ENCODE data around the gene ZNF394. TPM values are rescaled to one million over a fixed set of nuclear protein-coding genes. Genes with fewer than 3 reads are reported as not detected.
A peak's percentile ranks its signal among the peaks of the same experiment; 100 is the strongest.
"Not testable (repeated sequence)": the region's sequence is repeated elsewhere in the genome, so short reads cannot be mapped to it uniquely, and the experiment has no call there.

Gene ZNF394
- 9.1 to 10.4 TPM (median 10.1 TPM) in 3 replicates for polyA plus RNA-seq
- polyA plus RNA-seq (2011; ENCODE audit: low read depth), result 8.7 TPM
- polyA plus RNA-seq (2011; cell fraction: cytosol; rRNA removed), result 7.5 and 9.2 TPM in 2 replicates
- polyA plus RNA-seq (2011; cell fraction: nucleus; rRNA removed), result 14.2 and 14.8 TPM in 2 replicates
- 11.6 and 15.2 TPM in 2 replicates for polyA plus RNA-seq (2012; ENCODE audit: low replicate concordance)
- 7.2 to 15.1 TPM (median 9.7 TPM) in 3 replicates for polyA minus RNA-seq
- 10.6 TPM for polyA minus RNA-seq (2011; cell fraction: cytosol; rRNA and poly(A)+ RNA removed)
- 7.5 and 14.6 TPM in 2 replicates for polyA minus RNA-seq (2011; cell fraction: nucleus; rRNA and poly(A)+ RNA removed)

DNA sequence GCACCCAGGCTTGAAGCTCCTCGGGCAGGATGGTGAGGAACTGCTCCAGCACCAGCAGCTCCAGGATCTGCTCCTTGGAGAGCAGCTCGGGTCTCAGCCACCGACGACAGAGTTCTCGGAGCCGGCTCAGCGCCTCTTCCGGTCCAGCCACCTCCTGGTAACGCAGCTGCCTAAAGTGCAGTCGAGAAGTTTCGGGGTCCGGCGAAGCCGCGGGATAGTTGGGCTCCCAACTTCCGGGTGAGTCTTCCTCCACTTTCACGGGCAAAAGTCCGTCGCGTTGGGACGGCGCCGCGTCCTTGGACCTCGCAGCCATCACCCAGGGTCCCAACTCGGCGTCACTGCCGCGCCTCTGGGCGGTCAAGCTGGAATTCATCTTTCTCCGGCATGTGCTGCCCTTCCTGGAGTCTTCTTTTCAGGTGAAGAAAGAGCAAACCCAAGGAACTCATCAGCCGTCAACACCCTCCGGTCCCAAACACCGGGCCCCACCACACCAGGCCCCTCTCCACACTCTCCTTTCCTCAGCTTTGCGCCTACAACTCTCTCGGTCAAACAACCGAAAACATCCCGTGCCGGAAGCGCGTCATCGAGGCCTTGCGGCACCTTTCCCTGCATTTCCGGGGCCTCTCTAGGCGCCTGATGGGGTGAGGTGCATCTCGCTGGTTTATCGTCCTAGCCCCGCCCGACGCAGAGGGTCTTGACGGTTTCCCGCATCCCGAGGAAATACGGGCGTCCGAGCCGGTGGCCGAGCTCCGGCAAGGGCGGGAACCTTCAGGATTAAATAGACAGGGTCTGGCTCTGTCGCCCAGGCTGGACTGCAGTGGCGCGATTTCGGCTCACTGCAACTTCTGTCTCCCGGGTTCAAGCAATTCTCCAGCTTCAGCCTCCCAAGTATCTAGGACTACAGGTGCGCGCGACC is at the start of gene ZNF394:
ZNF394 (minus strand) TSS at position 561 of the 916 bp plus-strand sequence; CDS start at position 373, 188 bp downstream.
- Histone ChIP-seq H3K9me3 (ENCODE audit: control insufficient read depth, low read depth, low read length) (no peaks in the 10 kb centered on the region), H3K4me3 (ENCODE audit: control insufficient read depth in 2 of 3, extremely low read depth in 1 of 3, insufficient read depth in 2 of 3, low read depth in 1 of 3, low read length in 3 of 3) (peak within 1 kb of the TSS; percentile 80 to 99 (median 94)), H3K36me3 (ENCODE audit: control insufficient read depth in 2 of 2, extremely low read depth in 1 of 2, insufficient read depth in 2 of 2, low read length in 2 of 2) (peaks cover 2 to 3% of the 10 kb centered on the region in 2 experiments), H3K9ac (ENCODE audit: control insufficient read depth, extremely low read depth, insufficient read depth, low read length) (peak within 1 kb of the TSS; percentile 90), H3K9me1 (ENCODE audit: control insufficient read depth, extremely low read depth, insufficient read depth, low read length) (no peaks in the 10 kb centered on the region), H3K27ac (ENCODE audit: control insufficient read depth, insufficient read depth, low read length) (peak within 1 kb of the TSS; percentile 80), H2AFZ (ENCODE audit: control insufficient read depth, low read length) (peak within 1 kb of the TSS; percentile 82), H4K20me1 (ENCODE audit: control insufficient read depth, extremely low read depth, insufficient read depth, low read length) (peaks cover 4% of the 10 kb centered on the region), H3K4me1 (ENCODE audit: control insufficient read depth, extremely low read depth, insufficient read depth, low read length) (peaks cover 19% of the 10 kb centered on the region), H3K27me3 (ENCODE audit: control insufficient read depth, extremely low read depth, insufficient read depth, low read length) (no peaks in the 10 kb centered on the region), H3K4me2 (ENCODE audit: control insufficient read depth, extremely low read depth, insufficient read depth, low read depth, low read length) (peak within 1 kb of the TSS; percentile 89), H3K79me2 (ENCODE audit: control insufficient read depth, insufficient read depth, low read length) (peaks cover 53% of the 10 kb centered on the region)
- TF ChIP-seq, protein P1, sequence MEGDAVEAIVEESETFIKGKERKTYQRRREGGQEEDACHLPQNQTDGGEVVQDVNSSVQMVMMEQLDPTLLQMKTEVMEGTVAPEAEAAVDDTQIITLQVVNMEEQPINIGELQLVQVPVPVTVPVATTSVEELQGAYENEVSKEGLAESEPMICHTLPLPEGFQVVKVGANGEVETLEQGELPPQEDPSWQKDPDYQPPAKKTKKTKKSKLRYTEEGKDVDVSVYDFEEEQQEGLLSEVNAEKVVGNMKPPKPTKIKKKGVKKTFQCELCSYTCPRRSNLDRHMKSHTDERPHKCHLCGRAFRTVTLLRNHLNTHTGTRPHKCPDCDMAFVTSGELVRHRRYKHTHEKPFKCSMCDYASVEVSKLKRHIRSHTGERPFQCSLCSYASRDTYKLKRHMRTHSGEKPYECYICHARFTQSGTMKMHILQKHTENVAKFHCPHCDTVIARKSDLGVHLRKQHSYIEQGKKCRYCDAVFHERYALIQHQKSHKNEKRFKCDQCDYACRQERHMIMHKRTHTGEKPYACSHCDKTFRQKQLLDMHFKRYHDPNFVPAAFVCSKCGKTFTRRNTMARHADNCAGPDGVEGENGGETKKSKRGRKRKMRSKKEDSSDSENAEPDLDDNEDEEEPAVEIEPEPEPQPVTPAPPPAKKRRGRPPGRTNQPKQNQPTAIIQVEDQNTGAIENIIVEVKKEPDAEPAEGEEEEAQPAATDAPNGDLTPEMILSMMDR (optimal IDR thresholded peaks at IDR 0.05 in 1 of 3, IDR thresholded peaks at IDR 0.05 in 1 of 3, conservative IDR thresholded peaks at IDR 0.05 in 1 of 3; ENCODE audit: extremely low read depth in 1 of 3, insufficient read depth in 2 of 3, low read length in 3 of 3), result peak in 1 of 3 experiments; percentile 11
- no peak for TF ChIP-seq EZH2 (IDR thresholded peaks at IDR 0.05; ENCODE audit: low read length)
- FAIRE-seq (no peak), DNase-seq (ENCODE audit: low read depth, low spot score) (no peak)
- dilution Hi-C loops (cut with MboI; ENCODE audit: extremely low pct_ligation_motif_present, low sequenced_read_pairs), result no loop called here

DNA sequence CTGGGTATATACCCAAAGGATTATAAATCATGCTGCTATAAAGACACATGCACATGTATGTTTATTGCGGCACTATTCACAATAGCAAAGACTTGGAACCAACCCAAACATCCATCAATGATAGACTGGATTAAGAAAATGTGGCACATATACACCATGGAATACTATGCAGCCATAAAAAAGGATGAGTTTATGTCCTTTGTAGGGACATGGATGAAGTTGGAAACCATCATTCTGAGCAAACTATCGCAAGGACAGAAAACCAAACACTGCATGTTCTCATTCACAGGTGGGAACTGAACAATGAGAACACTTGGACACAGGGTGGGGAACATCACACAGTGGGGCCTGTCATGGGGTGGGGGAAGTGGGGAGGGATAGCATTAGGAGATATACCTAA is 49.5 kb upstream of the ZNF394 start:
- H3K4me1 ChIP-seq (ENCODE audit: control insufficient read depth, extremely low read depth, insufficient read depth, low read length); dilution Hi-C loops (cut with MboI; ENCODE audit: extremely low pct_ligation_motif_present, low sequenced_read_pairs); H3K36me3 ChIP-seq (ENCODE audit: control insufficient read depth in 2 of 2, extremely low read depth in 1 of 2, insufficient read depth in 2 of 2, low read length in 2 of 2); H2AFZ ChIP-seq (ENCODE audit: control insufficient read depth, low read length); DNase-seq (ENCODE audit: low read depth, low spot score); H3K27me3 ChIP-seq (ENCODE audit: control insufficient read depth, extremely low read depth, insufficient read depth, low read length); H3K9me1 ChIP-seq (ENCODE audit: control insufficient read depth, extremely low read depth, insufficient read depth, low read length); H3K27ac ChIP-seq (ENCODE audit: control insufficient read depth, insufficient read depth, low read length); H3K4me3 ChIP-seq (ENCODE audit: control insufficient read depth in 2 of 3, extremely low read depth in 1 of 3, insufficient read depth in 2 of 3, low read depth in 1 of 3, low read length in 3 of 3); H3K9ac ChIP-seq (ENCODE audit: control insufficient read depth, extremely low read depth, insufficient read depth, low read length); H3K9me3 ChIP-seq (ENCODE audit: control insufficient read depth, low read depth, low read length); H4K20me1 ChIP-seq (ENCODE audit: control insufficient read depth, extremely low read depth, insufficient read depth, low read length); FAIRE-seq; H3K4me2 ChIP-seq (ENCODE audit: control insufficient read depth, extremely low read depth, insufficient read depth, low read depth, low read length): not testable (repeated sequence)
- peaks cover 15% of the 10 kb centered on the region for H3K79me2 ChIP-seq (ENCODE audit: control insufficient read depth, insufficient read depth, low read length)

DNA sequence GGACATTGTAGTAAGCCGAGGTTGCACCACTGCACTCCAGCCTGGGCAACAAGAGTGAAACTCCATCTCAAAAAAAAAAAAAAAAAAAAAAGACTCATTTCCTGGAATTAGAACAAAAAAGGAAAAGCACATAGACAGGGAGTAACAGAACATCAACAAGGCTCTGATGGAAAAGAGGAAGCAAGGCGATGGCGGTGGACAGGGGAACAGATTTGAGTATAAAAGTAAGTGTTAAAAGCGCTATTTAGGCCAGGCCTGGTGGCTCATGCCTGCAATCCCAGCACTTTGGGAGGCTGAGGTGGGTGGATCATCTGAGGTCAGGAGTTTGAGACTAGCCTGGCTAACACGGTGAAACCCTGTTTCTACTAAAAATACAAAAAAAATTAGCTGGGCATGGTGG is 45.2 kb upstream of the ZNF394 start:
- H3K27me3 ChIP-seq (ENCODE audit: control insufficient read depth, extremely low read depth, insufficient read depth, low read length); H3K4me3 ChIP-seq (ENCODE audit: control insufficient read depth in 2 of 3, extremely low read depth in 1 of 3, insufficient read depth in 2 of 3, low read depth in 1 of 3, low read length in 3 of 3); H3K9me1 ChIP-seq (ENCODE audit: control insufficient read depth, extremely low read depth, insufficient read depth, low read length); H4K20me1 ChIP-seq (ENCODE audit: control insufficient read depth, extremely low read depth, insufficient read depth, low read length); dilution Hi-C loops (cut with MboI; ENCODE audit: extremely low pct_ligation_motif_present, low sequenced_read_pairs); FAIRE-seq; H3K36me3 ChIP-seq (ENCODE audit: control insufficient read depth in 2 of 2, extremely low read depth in 1 of 2, insufficient read depth in 2 of 2, low read length in 2 of 2); DNase-seq (ENCODE audit: low read depth, low spot score); H2AFZ ChIP-seq (ENCODE audit: control insufficient read depth, low read length); H3K4me2 ChIP-seq (ENCODE audit: control insufficient read depth, extremely low read depth, insufficient read depth, low read depth, low read length); H3K79me2 ChIP-seq (ENCODE audit: control insufficient read depth, insufficient read depth, low read length); H3K4me1 ChIP-seq (ENCODE audit: control insufficient read depth, extremely low read depth, insufficient read depth, low read length); H3K9ac ChIP-seq (ENCODE audit: control insufficient read depth, extremely low read depth, insufficient read depth, low read length); H3K9me3 ChIP-seq (ENCODE audit: control insufficient read depth, low read depth, low read length); H3K27ac ChIP-seq (ENCODE audit: control insufficient read depth, insufficient read depth, low read length): not testable (repeated sequence)
